ENCODE results near the gene DCDC1. TPM values are rescaled to one million over a fixed set of nuclear protein-coding genes. Genes with fewer than 3 reads are reported as not detected.

The DCDC1 gene
- total RNA-seq, 2 donors from 2014 or later = 2.9 to 3.2 TPM

DNA sequence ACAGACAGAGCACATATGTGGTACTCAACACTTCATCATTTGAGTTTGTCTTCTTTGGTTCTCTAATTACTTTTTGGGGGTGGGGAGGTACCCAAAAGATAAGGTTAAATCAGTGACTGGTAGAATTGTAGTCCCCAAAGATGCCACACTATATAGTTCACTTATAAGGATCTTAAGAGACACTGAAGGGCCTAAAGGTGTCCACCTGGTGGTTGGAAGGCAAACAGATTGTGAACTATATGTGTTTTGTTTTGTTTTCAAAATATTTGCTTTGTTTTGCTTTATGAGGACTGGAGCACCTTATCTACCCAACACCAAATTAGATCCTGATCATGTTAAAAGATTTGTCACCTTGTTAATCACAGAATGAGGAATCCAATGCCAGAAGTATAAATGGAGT, 136.1 kb downstream of the DCDC1 start:
- no peaks in the 10 kb centered on the region for H3K36me3 ChIP-seq (ENCODE audit: control insufficient read depth, insufficient read depth, low read length)
- no peak overlapping the region for H3K27ac ChIP-seq (ENCODE audit: low read depth, low read length)
- Mint-ChIP-seq H3K4me1 (peaks cover 30% of the 10 kb centered on the region), H3K4me3 (no peak overlapping the region), H3K9me3 (no peaks in the 10 kb centered on the region), H3K27ac (peak overlapping the region; percentile 88), H3K27me3 (ENCODE audit: insufficient read depth) (no peaks in the 10 kb centered on the region), H3K36me3 (ENCODE audit: low read depth) (no peaks in the 10 kb centered on the region)
- DNase-seq = no peak
- no peak overlapping the region for H3K4me3 ChIP-seq (ENCODE audit: low read length)
- TF ChIP-seq, protein P1, sequence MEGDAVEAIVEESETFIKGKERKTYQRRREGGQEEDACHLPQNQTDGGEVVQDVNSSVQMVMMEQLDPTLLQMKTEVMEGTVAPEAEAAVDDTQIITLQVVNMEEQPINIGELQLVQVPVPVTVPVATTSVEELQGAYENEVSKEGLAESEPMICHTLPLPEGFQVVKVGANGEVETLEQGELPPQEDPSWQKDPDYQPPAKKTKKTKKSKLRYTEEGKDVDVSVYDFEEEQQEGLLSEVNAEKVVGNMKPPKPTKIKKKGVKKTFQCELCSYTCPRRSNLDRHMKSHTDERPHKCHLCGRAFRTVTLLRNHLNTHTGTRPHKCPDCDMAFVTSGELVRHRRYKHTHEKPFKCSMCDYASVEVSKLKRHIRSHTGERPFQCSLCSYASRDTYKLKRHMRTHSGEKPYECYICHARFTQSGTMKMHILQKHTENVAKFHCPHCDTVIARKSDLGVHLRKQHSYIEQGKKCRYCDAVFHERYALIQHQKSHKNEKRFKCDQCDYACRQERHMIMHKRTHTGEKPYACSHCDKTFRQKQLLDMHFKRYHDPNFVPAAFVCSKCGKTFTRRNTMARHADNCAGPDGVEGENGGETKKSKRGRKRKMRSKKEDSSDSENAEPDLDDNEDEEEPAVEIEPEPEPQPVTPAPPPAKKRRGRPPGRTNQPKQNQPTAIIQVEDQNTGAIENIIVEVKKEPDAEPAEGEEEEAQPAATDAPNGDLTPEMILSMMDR (conservative IDR thresholded peaks at IDR 0.05) = peak; percentile 83
- H3K4me1 ChIP-seq (ENCODE audit: control insufficient read depth, insufficient read depth, low read length) = peaks cover 5% of the 10 kb centered on the region
- no peaks in the 10 kb centered on the region for H3K9me3 ChIP-seq (ENCODE audit: control insufficient read depth, low read length)
- H3K9ac ChIP-seq (ENCODE audit: extremely low read depth, low read length, poor library complexity, severe bottlenecking) = no peak overlapping the region
- H3K27me3 ChIP-seq (ENCODE audit: control insufficient read depth, insufficient read depth, low read length, poor library complexity, severe bottlenecking) = no peaks in the 10 kb centered on the region

DNA sequence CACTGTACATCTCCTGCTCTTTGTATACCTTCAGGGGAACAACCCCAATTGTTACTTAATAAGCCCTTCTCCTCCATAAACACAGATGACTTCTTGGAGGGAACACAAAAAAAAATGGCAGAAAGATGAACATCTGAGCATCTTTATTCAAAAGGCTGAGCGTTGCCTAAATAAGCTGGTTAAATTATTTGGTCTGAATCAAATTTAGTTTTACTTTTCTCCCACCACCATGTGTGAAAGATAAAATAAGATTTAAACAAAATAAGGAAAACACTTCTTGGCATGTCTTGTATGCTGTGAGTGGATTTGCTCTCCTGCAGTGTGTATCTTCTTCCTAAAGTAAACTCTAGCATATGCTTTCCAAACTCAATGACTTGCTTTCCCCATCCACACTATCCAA, 137.9 kb downstream of the DCDC1 start:
- no peaks in the 10 kb centered on the region for H3K36me3 ChIP-seq (ENCODE audit: control insufficient read depth, insufficient read depth, low read length)
- H3K4me3 Mint-ChIP-seq = no peak overlapping the region
- H3K27me3 Mint-ChIP-seq (ENCODE audit: insufficient read depth) = no peaks in the 10 kb centered on the region
- 100% methylated on average over 1 of the region's 1 CpG; no CpG with 5 or more reads in 1 of the 2 experiments for WGBS, 2 experiments (ENCODE audit: insufficient coverage in 1 of 2, insufficient read length in 1 of 2)
- H3K27ac ChIP-seq (ENCODE audit: low read depth, low read length) = no peak overlapping the region
- H3K27me3 ChIP-seq (ENCODE audit: control insufficient read depth, insufficient read depth, low read length, poor library complexity, severe bottlenecking) = no peaks in the 10 kb centered on the region
- no peak overlapping the region for H3K4me3 ChIP-seq (ENCODE audit: low read length)
- DNase-seq = no peak
- H3K9me3 Mint-ChIP-seq = no peaks in the 10 kb centered on the region
- no peaks in the 10 kb centered on the region for H3K36me3 Mint-ChIP-seq (ENCODE audit: low read depth)
- peaks cover 23% of the 10 kb centered on the region for H3K4me1 Mint-ChIP-seq
- H3K9ac ChIP-seq (ENCODE audit: extremely low read depth, low read length, poor library complexity, severe bottlenecking) = no peak overlapping the region
- H3K9me3 ChIP-seq (ENCODE audit: control insufficient read depth, low read length) = no peaks in the 10 kb centered on the region
- H3K4me1 ChIP-seq (ENCODE audit: control insufficient read depth, insufficient read depth, low read length) = peaks cover 3% of the 10 kb centered on the region
- H3K27ac Mint-ChIP-seq = no peak overlapping the region
- TF ChIP-seq, protein P1 (conservative IDR thresholded peaks at IDR 0.05) = no peak

DNA sequence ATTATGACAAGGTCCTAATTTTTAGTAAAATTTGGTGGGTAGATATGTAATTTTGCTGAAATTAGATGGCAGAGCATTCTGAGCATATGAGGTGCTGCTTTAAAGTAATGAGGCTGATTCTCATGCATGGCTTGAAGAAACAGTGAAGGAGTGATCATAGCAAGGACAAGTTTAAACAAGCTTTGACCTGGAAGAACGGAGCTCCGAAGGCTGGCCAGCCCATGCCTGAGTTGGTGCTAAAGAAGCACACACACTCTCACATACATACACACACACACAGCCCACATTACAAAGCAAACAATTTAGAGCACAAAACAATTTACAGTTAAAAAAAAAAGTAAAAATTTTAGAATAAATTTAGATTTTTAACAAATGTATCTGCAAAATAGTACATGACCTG, 150.7 kb downstream of the DCDC1 start:
- Histone ChIP-seq H3K27ac (ENCODE audit: low read depth, low read length) (no peak overlapping the region), H3K9me3 (ENCODE audit: control insufficient read depth, low read length) (no peaks in the 10 kb centered on the region), H3K4me1 (ENCODE audit: control insufficient read depth, insufficient read depth, low read length) (no peaks in the 10 kb centered on the region), H3K27me3 (ENCODE audit: control insufficient read depth, insufficient read depth, low read length, poor library complexity, severe bottlenecking) (no peaks in the 10 kb centered on the region), H3K36me3 (ENCODE audit: control insufficient read depth, insufficient read depth, low read length) (no peaks in the 10 kb centered on the region), H3K4me3 (ENCODE audit: low read length) (no peak overlapping the region), H3K9ac (ENCODE audit: extremely low read depth, low read length, poor library complexity, severe bottlenecking) (no peak overlapping the region)
- peaks cover 1% of the 10 kb centered on the region for H3K27me3 Mint-ChIP-seq (ENCODE audit: insufficient read depth)
- 94% methylated on average over 2 of the region's 2 CpGs; no CpG with 5 or more reads in 1 of the 2 experiments for WGBS, 2 experiments (ENCODE audit: insufficient coverage in 1 of 2, insufficient read length in 1 of 2)
- H3K4me3 Mint-ChIP-seq = no peak overlapping the region
- TF ChIP-seq, protein P1 (conservative IDR thresholded peaks at IDR 0.05) = no peak
- no peaks in the 10 kb centered on the region for H3K4me1 Mint-ChIP-seq
- H3K27ac Mint-ChIP-seq = no peak overlapping the region
- H3K36me3 Mint-ChIP-seq (ENCODE audit: low read depth) = no peaks in the 10 kb centered on the region
- H3K9me3 Mint-ChIP-seq = no peaks in the 10 kb centered on the region
- no peak for DNase-seq

All from endodermal cell (in vitro differentiated cells).